GM12891 (cell line): ENCODE measurements around the gene ZNF701.

ENCODE experiments used
- PAX5 ChIP-seq: IDR thresholded peaks from 2 replicates; pipeline ENCODE4 v1.6.1; 2011; ENCODE audit warnings: low read length, moderate library complexity, mild to moderate bottlenecking; ENCODE audit not compliant: insufficient read depth, severe bottlenecking
- POLR2A ChIP-seq: IDR thresholded peaks from 2 replicates; pipeline ENCODE4 v1.6.1; 2011; ENCODE audit warnings: low read depth, low read length, control low read depth
- POLR2AphosphoS5 ChIP-seq: IDR thresholded peaks from 2 replicates; pipeline ENCODE4 v1.6.1; 2011; ENCODE audit warnings: low read depth, low read length, control low read depth
- TAF1 ChIP-seq: IDR thresholded peaks from 2 replicates; pipeline ENCODE4 v1.6.1; 2011; ENCODE audit warnings: low read depth, low read length, control low read depth

- TF ChIP-seq POLR2AphosphoS5 (peak; percentile 60), POLR2A (peak; percentile 74), TAF1 (peak; percentile 63), PAX5 (no peak)
Measured at GRCh38 chr19:52527134-52527955, 42.7 kb upstream of the ZNF701 start, which contains the start of gene ZNF808.
